Tibial nerve (tissue), 3 donors: ENCODE results near the gene PCDH9.

ENCODE experiments used
- POLR2A ChIP-seq, 2 donors: fragments of 450-650 bp; IDR thresholded peaks; one replicate each; pipeline ENCODE4 v1.6.1; 2017; ENCODE audit warnings: antibody characterized with exemption in 2 of 2, mild to moderate bottlenecking in 2 of 2, moderate library complexity in 2 of 2
- TF ChIP-seq, protein P1 (sequence below), 5 experiments: fragments of 200-600 bp in 3 of 5; fragments of 450-650 bp in 2 of 5; sonication (generic) in 3 of 5; IDR thresholded peaks; one replicate each; pipeline ENCODE4 v1.5.1; 2016 to 2019; ENCODE audit warnings: antibody characterized with exemption in 5 of 5, mild to moderate bottlenecking in 3 of 5, moderate library complexity in 2 of 5

DNA sequence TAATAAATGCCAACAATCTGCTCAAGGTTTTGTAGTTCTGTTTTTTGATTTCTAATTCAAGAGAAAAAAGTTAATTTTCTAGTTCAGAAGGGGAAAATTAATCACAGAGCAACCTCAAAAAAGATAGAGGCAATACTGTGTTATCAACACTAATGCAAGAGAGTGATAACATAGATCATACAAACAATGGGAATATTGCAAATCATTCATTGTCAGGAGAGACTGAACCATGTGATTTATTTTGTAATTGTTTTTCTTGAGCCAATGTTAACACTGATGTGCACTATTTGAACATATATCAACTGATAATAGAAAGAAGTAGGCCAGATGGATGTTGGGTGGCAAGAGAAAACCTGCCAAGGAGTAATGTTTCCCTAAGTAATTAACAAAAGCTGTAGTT, 19.9 kb downstream of the PCDH9 start:
- TF ChIP-seq, protein P1, sequence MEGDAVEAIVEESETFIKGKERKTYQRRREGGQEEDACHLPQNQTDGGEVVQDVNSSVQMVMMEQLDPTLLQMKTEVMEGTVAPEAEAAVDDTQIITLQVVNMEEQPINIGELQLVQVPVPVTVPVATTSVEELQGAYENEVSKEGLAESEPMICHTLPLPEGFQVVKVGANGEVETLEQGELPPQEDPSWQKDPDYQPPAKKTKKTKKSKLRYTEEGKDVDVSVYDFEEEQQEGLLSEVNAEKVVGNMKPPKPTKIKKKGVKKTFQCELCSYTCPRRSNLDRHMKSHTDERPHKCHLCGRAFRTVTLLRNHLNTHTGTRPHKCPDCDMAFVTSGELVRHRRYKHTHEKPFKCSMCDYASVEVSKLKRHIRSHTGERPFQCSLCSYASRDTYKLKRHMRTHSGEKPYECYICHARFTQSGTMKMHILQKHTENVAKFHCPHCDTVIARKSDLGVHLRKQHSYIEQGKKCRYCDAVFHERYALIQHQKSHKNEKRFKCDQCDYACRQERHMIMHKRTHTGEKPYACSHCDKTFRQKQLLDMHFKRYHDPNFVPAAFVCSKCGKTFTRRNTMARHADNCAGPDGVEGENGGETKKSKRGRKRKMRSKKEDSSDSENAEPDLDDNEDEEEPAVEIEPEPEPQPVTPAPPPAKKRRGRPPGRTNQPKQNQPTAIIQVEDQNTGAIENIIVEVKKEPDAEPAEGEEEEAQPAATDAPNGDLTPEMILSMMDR (IDR thresholded peaks at IDR 0.05) = no peak
- TF ChIP-seq POLR2A (IDR thresholded peaks at IDR 0.05) = no peak
